Activated T-cell treated with anti-CD3 and anti-CD28 coated beads, Interleukin-2, amount 50 U/mL, for 24 hours (primary cell): ENCODE measurements around the gene GCH1.
"Not testable (repeated sequence)": the region's sequence is repeated elsewhere in the genome, so short reads cannot be mapped to it uniquely, and the experiment has no call there.

Experiments used
- DNase-seq: peaks from one replicate; pipeline ENCODE4 v3.0.0-alpha.2; 2020
- H3K27ac Mint-ChIP-seq: 2 replicates; pipeline ENCODE4 v1.8.0; 2020; ENCODE audit warnings: mild to moderate bottlenecking, mixed read lengths
- H3K27me3 Mint-ChIP-seq: 2 replicates; pipeline ENCODE4 v1.8.0; 2020; ENCODE audit warnings: mixed read lengths
- H3K36me3 Mint-ChIP-seq: 2 replicates; pipeline ENCODE4 v1.8.0; 2020; ENCODE audit warnings: low read depth, mixed read lengths
- H3K4me1 Mint-ChIP-seq: 2 replicates; pipeline ENCODE4 v1.8.0; 2020; ENCODE audit warnings: low read depth, mixed read lengths
- H3K4me3 Mint-ChIP-seq: 2 replicates; pipeline ENCODE4 v1.8.0; 2020; ENCODE audit warnings: mild to moderate bottlenecking, moderate library complexity, mixed read lengths
- H3K9me3 Mint-ChIP-seq: 2 replicates; pipeline ENCODE4 v1.8.0; 2020; ENCODE audit warnings: mixed read lengths

GCH1 gene

GRCh38 chr14:54894995-54895394 lies 7.6 kb downstream of the GCH1 start:
- no peak for DNase-seq
- H3K27ac Mint-ChIP-seq = peak overlapping the region; percentile 4
- no peaks in the 10 kb centered on the region for H3K9me3 Mint-ChIP-seq
- H3K36me3 Mint-ChIP-seq = peaks cover 7% of the 10 kb centered on the region
- no peak overlapping the region for H3K4me3 Mint-ChIP-seq
- H3K4me1 Mint-ChIP-seq = peaks cover 56% of the 10 kb centered on the region
- no peaks in the 10 kb centered on the region for H3K27me3 Mint-ChIP-seq

GRCh38 chr14:54893151-54893760 lies 9.4 kb downstream of the GCH1 start:
- Mint-ChIP-seq H3K36me3 (peaks cover 2% of the 10 kb centered on the region), H3K4me3 (no peak overlapping the region), H3K27me3 (no peaks in the 10 kb centered on the region), H3K4me1 (peaks cover 65% of the 10 kb centered on the region), H3K27ac (no peak overlapping the region), H3K9me3 (no peaks in the 10 kb centered on the region)
- DNase-seq = no peak

- Mint-ChIP-seq H3K4me1 (peaks cover 65% of the 10 kb centered on the region), H3K4me3 (no peak overlapping the region), H3K36me3 (no peaks in the 10 kb centered on the region), H3K27me3 (no peaks in the 10 kb centered on the region), H3K9me3 (no peaks in the 10 kb centered on the region), H3K27ac (no peak overlapping the region)
- no peak for DNase-seq
Observed at GRCh38 chr14:54891471-54892245, 11.0 kb downstream of the GCH1 start.

- no peak overlapping the region for H3K4me3 Mint-ChIP-seq
- no peaks in the 10 kb centered on the region for H3K27me3 Mint-ChIP-seq
- H3K36me3 Mint-ChIP-seq = no peaks in the 10 kb centered on the region
- peak overlapping the region; percentile 13 for H3K27ac Mint-ChIP-seq
- peaks cover 63% of the 10 kb centered on the region for H3K4me1 Mint-ChIP-seq
- DNase-seq = no peak
- H3K9me3 Mint-ChIP-seq = no peaks in the 10 kb centered on the region
Observed at GRCh38 chr14:54890788-54891187, 11.8 kb downstream of the GCH1 start.

DNA sequence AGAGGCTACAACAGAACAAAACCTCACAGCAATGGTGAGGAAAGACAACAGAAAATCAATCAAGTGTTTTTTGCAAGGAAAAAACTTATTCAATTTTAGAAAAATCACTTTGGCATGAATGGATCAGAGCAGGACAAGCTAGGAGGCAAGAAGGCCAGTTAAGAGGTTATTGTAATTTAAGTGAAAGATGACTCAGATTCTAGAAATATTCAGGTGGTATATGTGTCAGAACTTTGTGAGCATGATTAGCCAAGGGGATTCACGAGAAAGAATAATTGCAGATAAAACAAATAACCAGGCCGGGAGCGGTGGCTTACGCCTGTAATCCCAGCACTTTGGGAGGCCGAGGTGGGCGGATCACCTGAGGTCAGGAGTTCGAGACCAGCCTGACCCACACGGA lies 12.7 kb downstream of the GCH1 start:
- no peak overlapping the region for H3K4me3 Mint-ChIP-seq
- DNase-seq = no peak
- H3K9me3 Mint-ChIP-seq = no peaks in the 10 kb centered on the region
- peaks cover under 1% of the 10 kb centered on the region for H3K36me3 Mint-ChIP-seq
- H3K4me1 Mint-ChIP-seq = peaks cover 57% of the 10 kb centered on the region
- peak overlapping the region; percentile 72 for H3K27ac Mint-ChIP-seq
- H3K27me3 Mint-ChIP-seq = no peaks in the 10 kb centered on the region

GRCh38 chr14:54882521-54882920 lies 20.1 kb downstream of the GCH1 start:
- H3K27me3 Mint-ChIP-seq = no peaks in the 10 kb centered on the region
- H3K4me1 Mint-ChIP-seq = peaks cover 45% of the 10 kb centered on the region
- H3K36me3 Mint-ChIP-seq = peaks cover 17% of the 10 kb centered on the region
- no peak for DNase-seq
- peak overlapping the region; percentile 96 for H3K27ac Mint-ChIP-seq
- H3K9me3 Mint-ChIP-seq = no peaks in the 10 kb centered on the region
- peak overlapping the region; percentile 80 for H3K4me3 Mint-ChIP-seq

- peak overlapping the region; percentile 80 for H3K4me3 Mint-ChIP-seq
- no peaks in the 10 kb centered on the region for H3K9me3 Mint-ChIP-seq
- DNase-seq = peak; percentile 39
- peaks cover 17% of the 10 kb centered on the region for H3K36me3 Mint-ChIP-seq
- H3K27me3 Mint-ChIP-seq = no peaks in the 10 kb centered on the region
- peak overlapping the region; percentile 96 for H3K27ac Mint-ChIP-seq
- peaks cover 47% of the 10 kb centered on the region for H3K4me1 Mint-ChIP-seq
Observed at GRCh38 chr14:54881761-54882401, 20.7 kb downstream of the GCH1 start.

DNA sequence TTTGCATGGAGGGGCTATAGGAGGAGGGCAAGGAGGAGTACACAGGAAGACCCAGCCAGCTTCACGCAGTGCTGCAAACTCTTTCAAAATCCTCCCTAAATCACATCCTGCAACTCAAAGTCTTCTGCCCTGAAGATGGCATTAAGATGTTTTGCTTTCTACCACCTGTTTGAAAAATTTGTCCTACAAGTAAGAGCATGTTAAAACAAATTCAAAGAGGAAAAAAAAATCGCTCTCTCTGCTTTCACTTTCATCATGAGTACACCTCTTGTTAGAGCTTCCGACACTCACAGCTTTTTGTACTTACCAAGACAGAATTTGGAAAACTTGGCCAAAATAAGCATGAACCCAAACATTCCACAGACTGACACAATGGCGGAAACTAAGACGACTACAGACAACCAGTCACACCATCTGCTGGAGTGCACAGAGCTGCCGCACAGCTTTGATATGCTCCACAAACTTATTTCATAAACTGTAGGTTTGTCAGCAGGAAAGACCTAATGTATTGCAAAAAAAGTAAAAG lies 21.3 kb downstream of the GCH1 start:
- peaks cover 47% of the 10 kb centered on the region for H3K4me1 Mint-ChIP-seq
- DNase-seq = peak; percentile 48
- peak overlapping the region; percentile 80 for H3K4me3 Mint-ChIP-seq
- peaks cover 17% of the 10 kb centered on the region for H3K36me3 Mint-ChIP-seq
- H3K27ac Mint-ChIP-seq = peak overlapping the region; percentile 96
- no peaks in the 10 kb centered on the region for H3K9me3 Mint-ChIP-seq
- no peaks in the 10 kb centered on the region for H3K27me3 Mint-ChIP-seq

- Mint-ChIP-seq H3K9me3 (no peaks in the 10 kb centered on the region), H3K4me3 (no peak overlapping the region), H3K36me3 (peaks cover 22% of the 10 kb centered on the region), H3K4me1 (peaks cover 41% of the 10 kb centered on the region), H3K27me3 (no peaks in the 10 kb centered on the region), H3K27ac (no peak overlapping the region)
- no peak for DNase-seq
Observed at GRCh38 chr14:54877703-54878021, 25.0 kb downstream of the GCH1 start.

GRCh38 chr14:54877015-54877702 lies 25.5 kb downstream of the GCH1 start:
- DNase-seq = no peak
- Mint-ChIP-seq H3K27ac (peak overlapping the region; percentile 68), H3K9me3 (no peaks in the 10 kb centered on the region), H3K36me3 (peaks cover 22% of the 10 kb centered on the region), H3K4me1 (peaks cover 37% of the 10 kb centered on the region), H3K27me3 (no peaks in the 10 kb centered on the region), H3K4me3 (no peak overlapping the region)

DNA sequence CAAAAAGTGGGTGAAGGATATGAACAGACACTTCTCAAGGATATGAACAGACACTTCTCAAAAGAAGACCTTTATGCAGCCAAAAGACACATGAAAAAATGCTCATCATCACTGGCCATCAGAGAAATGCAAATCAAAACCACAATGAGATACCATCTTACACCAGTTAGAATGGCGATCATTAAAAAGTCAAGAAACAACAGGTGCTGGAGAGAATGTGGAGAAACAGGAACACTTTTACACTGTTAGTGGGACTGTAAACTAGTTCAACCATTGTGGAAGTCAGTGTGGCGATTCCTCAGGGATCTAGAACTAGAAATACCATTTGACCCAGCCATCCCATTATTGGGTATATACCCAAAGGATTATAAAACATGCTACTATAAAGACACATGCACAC lies 27.0 kb downstream of the GCH1 start:
- not testable (repeated sequence) for H3K27me3 Mint-ChIP-seq, DNase-seq, H3K27ac Mint-ChIP-seq, H3K4me3 Mint-ChIP-seq, H3K9me3 Mint-ChIP-seq
- Mint-ChIP-seq H3K36me3 (peaks cover 18% of the 10 kb centered on the region), H3K4me1 (peaks cover 37% of the 10 kb centered on the region)

DNA sequence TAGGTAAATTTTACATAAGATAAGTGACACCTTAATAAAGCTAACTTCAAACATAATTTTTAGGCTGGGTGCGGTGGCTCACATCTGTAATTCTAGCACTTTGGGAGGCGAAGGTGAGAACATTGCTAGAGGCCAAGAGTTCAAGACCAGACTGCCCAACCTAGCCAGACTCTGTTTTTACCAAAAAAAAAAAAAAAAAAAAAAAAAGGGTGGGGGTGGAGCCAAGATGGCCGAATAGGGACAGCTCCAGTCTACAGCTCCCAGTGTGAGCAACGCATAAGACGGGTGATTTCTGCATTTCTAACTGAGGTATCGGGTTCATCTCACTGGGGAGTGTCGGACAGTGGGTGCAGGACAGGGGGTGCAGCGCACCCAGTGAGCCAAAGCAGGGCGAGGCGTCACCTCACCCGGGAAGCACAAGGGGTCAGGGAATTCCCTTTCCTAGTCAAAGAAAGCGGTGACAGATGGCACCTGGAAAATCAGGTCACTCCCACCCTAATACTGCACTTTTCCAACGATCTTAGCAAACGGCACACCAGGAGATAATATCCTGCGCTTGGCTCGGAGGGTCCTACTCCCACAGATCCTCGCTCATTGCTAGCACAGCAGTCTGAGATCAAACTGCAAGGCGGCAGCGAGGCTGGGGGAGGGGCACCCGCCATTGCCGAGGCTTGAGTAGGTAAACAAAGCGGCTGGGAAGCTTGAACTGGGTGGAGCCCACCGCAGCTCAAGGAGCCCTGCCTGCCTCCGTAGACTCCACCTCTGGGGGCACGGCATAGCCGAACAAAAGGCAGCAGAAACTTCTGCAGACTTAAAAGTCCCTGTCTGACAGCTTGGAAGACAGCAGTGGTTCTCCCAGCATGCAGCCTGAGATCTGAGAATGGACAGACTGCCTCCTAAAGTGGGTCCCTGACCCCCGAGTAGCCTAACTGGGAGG lies 32.2 kb downstream of the GCH1 start:
- H3K4me3 Mint-ChIP-seq = peak overlapping the region; percentile 78
- H3K27me3 Mint-ChIP-seq, H3K9me3 Mint-ChIP-seq, H3K36me3 Mint-ChIP-seq: not testable (repeated sequence)
- DNase-seq = peak; percentile 42
- H3K4me1 Mint-ChIP-seq = peaks cover 43% of the 10 kb centered on the region
- peak overlapping the region; percentile 81 for H3K27ac Mint-ChIP-seq

- Mint-ChIP-seq H3K27ac (peak overlapping the region; percentile 64), H3K36me3 (peaks cover 19% of the 10 kb centered on the region), H3K4me1 (peaks cover 38% of the 10 kb centered on the region)
Observed at GRCh38 chr14:54867011-54867410, 35.6 kb downstream of the GCH1 start.

DNA sequence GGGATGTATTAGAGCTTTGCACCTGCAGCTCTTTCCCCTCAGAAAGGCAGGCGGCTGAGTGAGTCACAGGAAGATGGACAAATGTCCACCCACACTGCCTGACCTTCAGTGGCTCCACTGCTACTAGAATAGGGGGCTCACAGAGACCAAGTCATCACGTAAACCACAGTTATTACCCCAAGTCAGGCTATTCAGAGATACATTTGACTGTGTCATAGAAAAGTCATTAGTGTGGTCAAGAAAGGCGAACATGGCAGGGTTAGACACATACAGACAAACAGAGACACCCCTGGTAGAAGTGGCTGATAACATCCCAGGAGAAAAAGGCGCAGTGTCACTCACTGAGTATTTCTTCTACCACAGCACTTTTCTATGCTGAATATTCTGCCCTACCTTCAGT lies 36.0 kb downstream of the GCH1 start:
- no peak for DNase-seq
- Mint-ChIP-seq H3K4me1 (peaks cover 37% of the 10 kb centered on the region), H3K36me3 (peaks cover 22% of the 10 kb centered on the region), H3K4me3 (no peak overlapping the region), H3K9me3 (no peaks in the 10 kb centered on the region), H3K27me3 (no peaks in the 10 kb centered on the region), H3K27ac (peak overlapping the region; percentile 64)

More at GRCh38 chr14:54867011-54867410, 35.6 kb downstream of the GCH1 start:
- H3K9me3 Mint-ChIP-seq = no peaks in the 10 kb centered on the region
- H3K4me3 Mint-ChIP-seq = no peak overlapping the region
- no peaks in the 10 kb centered on the region for H3K27me3 Mint-ChIP-seq
- DNase-seq = no peak
